LNCAP (cell line): ENCODE measurements around the gene ACOT4.
"Not testable (repeated sequence)": the region's sequence is repeated elsewhere in the genome, so short reads cannot be mapped to it uniquely, and the experiment has no call there.

ENCODE experiments used
- TF ChIP-seq, protein P1 (sequence below): fragments of 450-650 bp; IDR thresholded peaks from 2 replicates; pipeline ENCODE4 v1.5.1; 2017; ENCODE audit warnings: mild to moderate bottlenecking

ACOT4 gene, protein sequence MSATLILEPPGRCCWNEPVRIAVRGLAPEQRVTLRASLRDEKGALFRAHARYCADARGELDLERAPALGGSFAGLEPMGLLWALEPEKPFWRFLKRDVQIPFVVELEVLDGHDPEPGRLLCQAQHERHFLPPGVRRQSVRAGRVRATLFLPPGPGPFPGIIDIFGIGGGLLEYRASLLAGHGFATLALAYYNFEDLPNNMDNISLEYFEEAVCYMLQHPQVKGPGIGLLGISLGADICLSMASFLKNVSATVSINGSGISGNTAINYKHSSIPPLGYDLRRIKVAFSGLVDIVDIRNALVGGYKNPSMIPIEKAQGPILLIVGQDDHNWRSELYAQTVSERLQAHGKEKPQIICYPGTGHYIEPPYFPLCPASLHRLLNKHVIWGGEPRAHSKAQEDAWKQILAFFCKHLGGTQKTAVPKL

DNA sequence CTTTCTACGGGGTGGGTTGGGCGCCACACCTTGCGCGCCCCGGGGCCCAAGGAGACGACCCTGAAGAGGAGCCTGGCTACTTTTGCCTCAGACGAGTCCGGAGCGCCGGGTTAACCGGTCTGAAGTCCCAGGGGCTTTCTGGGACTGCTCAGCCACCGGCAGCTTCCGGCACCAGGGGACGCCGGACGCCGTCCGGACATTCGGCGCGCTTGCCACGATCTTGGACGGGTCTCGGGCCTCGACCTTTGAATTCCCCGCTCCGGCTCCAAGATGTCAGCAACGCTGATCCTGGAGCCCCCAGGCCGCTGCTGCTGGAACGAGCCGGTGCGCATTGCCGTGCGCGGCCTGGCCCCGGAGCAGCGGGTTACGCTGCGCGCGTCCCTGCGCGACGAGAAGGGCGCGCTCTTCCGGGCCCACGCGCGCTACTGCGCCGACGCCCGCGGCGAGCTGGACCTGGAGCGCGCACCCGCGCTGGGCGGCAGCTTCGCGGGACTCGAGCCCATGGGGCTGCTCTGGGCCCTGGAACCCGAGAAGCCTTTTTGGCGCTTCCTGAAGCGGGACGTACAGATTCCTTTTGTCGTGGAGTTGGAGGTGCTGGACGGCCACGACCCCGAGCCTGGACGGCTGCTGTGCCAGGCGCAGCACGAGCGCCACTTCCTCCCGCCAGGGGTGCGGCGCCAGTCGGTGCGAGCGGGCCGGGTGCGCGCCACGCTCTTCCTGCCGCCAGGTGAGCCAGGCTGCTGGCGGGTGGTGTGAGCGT is at the start of gene ACOT4:
Gene ACOT4 (plus strand): TSS at position 184 of the 760 bp plus-strand sequence. CDS start 87 bp downstream, at position 271.
- TF ChIP-seq, protein P1, sequence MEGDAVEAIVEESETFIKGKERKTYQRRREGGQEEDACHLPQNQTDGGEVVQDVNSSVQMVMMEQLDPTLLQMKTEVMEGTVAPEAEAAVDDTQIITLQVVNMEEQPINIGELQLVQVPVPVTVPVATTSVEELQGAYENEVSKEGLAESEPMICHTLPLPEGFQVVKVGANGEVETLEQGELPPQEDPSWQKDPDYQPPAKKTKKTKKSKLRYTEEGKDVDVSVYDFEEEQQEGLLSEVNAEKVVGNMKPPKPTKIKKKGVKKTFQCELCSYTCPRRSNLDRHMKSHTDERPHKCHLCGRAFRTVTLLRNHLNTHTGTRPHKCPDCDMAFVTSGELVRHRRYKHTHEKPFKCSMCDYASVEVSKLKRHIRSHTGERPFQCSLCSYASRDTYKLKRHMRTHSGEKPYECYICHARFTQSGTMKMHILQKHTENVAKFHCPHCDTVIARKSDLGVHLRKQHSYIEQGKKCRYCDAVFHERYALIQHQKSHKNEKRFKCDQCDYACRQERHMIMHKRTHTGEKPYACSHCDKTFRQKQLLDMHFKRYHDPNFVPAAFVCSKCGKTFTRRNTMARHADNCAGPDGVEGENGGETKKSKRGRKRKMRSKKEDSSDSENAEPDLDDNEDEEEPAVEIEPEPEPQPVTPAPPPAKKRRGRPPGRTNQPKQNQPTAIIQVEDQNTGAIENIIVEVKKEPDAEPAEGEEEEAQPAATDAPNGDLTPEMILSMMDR, result no peak

DNA sequence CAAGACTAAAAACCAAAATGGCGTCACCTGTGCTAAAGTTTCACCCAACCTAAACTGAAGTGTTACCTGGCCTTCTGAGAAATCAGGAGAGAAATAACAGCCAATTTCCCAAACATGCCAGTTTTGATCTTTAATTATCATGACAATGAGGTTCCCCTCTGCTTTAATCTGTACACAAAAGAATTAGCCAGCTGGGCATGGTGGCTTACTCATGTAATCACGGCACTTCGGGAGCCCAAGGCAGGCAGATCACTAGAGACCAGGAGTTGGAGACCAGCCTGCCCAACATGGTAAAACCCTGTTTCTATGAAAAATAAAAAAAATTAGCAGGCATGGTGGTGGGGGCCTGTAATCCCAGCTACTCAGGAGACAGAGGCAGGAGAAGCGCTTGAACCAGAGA is 37.8 kb upstream of the ACOT4 start:
- TF ChIP-seq, protein P1, result no peak

DNA sequence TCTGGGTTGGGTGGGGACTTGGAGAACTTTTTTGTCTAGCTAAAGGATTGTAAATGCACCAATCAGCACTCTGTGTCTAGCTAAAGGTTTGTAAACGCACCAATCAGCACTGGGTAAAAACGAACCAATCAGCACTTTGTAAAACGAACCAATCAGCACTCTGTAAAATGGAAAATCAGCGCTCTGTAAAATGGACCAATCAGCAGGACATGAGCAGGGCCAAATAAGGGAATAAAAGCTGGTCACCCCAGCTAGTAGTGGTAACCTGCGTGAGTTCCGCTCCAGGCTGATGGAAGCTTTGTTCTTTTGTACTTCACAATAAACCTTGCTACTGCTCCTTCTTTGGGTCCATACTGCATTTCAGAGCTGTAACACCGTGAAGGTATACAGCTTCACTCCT is 24.3 kb upstream of the ACOT4 start:
- TF ChIP-seq, protein P1, result no peak

DNA sequence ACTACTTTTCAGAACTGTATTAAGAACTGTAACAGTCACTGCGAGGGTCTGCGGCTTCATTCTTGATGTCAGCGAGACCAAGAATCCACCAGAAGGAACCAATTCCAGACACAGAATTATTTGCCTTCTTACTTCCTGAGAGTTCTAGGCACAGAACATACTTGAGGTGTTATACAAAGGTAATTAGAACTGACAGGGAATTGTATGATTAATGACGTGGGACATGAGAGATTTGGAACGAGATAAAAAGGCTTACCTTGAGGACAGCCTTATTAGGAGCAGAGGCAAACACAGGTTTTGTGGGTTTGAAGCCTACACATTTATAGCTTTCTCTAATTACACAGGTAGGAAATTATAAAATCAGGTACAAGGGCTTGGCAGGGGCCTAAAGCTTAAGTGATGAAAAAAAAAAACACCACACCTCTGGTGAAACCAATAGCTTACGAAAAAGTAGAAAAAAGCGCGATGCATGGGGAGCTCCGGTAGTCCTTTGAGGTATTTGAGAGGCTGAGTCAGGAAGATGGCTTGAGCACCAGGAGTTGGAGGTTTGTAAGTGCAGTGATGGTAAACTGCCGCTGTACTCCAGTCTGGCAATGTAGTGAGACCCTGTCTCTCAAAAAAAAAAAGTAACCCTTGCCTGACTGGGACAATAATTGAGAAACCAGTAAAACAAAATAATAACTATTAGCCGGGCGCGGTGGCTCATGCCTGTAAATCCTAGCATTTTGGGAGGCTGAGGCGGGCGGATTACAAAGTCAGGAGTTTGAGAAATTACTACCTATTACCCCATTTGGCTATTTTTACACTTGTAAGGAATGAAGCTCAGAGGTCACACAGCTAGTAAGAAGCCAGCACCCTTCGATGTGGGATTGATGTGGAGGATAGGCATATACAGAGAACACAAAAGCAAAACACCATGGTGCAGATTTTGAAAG is 23.5 kb upstream of the ACOT4 start:
- TF ChIP-seq, protein P1, result no peak

DNA sequence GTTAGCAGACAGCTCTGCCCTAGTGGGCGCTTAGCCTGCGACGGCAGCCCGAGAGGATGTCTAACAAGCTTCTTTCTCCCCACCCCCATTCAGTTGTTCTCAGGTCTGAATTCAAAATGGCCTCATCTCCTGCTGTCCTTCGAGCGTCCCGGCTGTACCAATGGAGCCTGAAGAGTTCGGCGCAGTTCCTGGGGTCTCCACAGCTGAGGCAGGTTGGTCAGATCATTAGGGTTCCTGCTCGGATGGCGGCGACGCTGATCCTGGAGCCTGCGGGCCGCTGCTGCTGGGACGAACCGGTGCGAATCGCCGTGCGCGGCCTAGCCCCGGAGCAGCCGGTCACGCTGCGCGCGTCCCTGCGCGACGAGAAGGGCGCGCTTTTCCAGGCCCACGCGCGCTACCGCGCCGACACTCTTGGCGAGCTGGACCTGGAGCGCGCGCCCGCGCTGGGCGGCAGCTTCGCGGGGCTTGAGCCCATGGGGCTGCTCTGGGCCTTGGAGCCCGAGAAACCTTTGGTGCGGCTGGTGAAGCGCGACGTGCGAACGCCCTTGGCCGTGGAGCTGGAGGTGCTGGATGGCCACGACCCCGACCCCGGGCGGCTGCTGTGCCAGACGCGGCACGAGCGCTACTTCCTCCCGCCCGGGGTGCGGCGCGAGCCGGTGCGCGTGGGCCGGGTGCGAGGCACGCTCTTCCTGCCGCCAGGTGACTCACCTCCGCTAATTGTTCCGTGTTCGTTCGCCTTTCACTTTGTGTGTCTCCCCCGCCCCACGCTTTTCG is 22.3 kb upstream of the ACOT4 start, which contains the start of gene ACOT2:
Gene ACOT2 (plus strand): TSS at position 29 of the 774 bp plus-strand sequence. CDS start 28 bp downstream, at position 57.
- TF ChIP-seq, protein P1, result not testable (repeated sequence)

DNA sequence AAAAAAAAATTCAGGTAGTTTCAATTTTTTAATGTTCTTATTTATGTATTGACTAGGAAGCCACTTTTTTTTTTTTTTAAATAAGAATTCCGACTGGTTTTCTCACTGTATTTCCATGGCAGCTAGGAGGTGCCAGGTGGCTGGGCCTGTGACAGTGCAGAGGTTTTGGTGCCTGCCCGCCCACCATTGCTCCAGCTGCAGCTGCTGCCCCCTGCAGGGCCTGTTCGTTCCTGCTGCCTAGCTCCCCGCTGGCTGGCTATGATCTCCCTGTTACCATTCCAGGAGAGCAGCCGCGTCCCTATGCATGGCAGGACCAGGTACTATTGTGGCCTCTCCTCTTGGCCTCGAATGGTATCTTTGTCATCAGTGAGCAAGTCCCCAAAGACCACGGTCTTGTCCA is 20.8 kb upstream of the ACOT4 start:
- TF ChIP-seq, protein P1, result 0 out of 2 replicates have a peak, but pooled peaks have one; percentile 14
